ENCODE results near the gene CAPZA3.

DNA sequence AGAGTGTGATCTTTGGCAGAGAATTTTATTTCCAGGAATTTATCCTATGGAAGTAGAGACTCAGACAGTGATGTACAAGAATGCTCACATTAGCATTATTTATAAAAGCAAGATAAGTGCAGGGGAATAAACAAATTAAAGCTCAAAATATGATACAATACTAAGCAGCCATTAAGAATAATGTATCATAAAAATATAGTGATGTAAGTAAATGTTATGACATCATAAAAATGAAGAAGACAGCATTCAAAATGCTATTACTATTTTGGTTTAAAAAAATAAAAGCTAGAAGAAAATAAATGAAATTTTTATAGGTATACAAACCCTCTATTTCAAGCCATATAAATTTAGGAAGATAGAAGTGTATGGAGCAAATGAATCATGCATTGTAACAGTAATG lies 17.2 kb upstream of the CAPZA3 start:
- TF ChIP-seq, protein P1, sequence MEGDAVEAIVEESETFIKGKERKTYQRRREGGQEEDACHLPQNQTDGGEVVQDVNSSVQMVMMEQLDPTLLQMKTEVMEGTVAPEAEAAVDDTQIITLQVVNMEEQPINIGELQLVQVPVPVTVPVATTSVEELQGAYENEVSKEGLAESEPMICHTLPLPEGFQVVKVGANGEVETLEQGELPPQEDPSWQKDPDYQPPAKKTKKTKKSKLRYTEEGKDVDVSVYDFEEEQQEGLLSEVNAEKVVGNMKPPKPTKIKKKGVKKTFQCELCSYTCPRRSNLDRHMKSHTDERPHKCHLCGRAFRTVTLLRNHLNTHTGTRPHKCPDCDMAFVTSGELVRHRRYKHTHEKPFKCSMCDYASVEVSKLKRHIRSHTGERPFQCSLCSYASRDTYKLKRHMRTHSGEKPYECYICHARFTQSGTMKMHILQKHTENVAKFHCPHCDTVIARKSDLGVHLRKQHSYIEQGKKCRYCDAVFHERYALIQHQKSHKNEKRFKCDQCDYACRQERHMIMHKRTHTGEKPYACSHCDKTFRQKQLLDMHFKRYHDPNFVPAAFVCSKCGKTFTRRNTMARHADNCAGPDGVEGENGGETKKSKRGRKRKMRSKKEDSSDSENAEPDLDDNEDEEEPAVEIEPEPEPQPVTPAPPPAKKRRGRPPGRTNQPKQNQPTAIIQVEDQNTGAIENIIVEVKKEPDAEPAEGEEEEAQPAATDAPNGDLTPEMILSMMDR (conservative IDR thresholded peaks at IDR 0.05; ENCODE audit: low read depth, low read length): no peak
- TF ChIP-seq EZH2 (IDR thresholded peaks at IDR 0.05; ENCODE audit: borderline replicate concordance, low read depth, low read length, poor library complexity, severe bottlenecking): no peak

Measured in A673 (cell line).